Breast epithelium (tissue), 4 donors: ENCODE measurements around the gene DUS4L. TPM values are rescaled to one million over a fixed set of nuclear protein-coding genes. Genes with fewer than 3 reads are reported as not detected.

Experiments
- DNase-seq, 2 donors: peaks; one replicate each; pipeline ENCODE4 v3.0.0-alpha.2; 2019; ENCODE audit warnings: low spot score in 2 of 2
- H3K27ac ChIP-seq, 2 donors: fragments of 200-600 bp; sonication (generic) in 1 of 2; one replicate each; pipeline ENCODE4 v1.5.1; 2016 to 2019; ENCODE audit warnings: mild to moderate bottlenecking in 1 of 2
- H3K27me3 ChIP-seq, 2 donors: fragments of 200-600 bp; sonication (generic) in 1 of 2; one replicate each; pipeline versions ENCODE4 v1.5.1 to v1.6.0; 2017 to 2019; ENCODE audit warnings: control low read depth in 1 of 2, mild to moderate bottlenecking in 1 of 2
- H3K36me3 ChIP-seq: fragments of 200-600 bp; one replicate; pipeline ENCODE4 v1.5.1; 2019
- H3K4me1 ChIP-seq, 2 donors: fragments of 200-600 bp; sonication (generic); one replicate each; pipeline ENCODE4 v1.5.1; 2016 to 2019; ENCODE audit warnings: control low read depth in 1 of 2
- H3K4me3 ChIP-seq, 3 donors: fragments of 200-600 bp; sonication (generic); 1 replicate in 2 of 3; 2 replicates in 1 of 3; pipeline ENCODE4 v1.5.1; 2016 to 2019; ENCODE audit warnings: mild to moderate bottlenecking in 3 of 3, moderate library complexity in 2 of 3
- H3K9me3 ChIP-seq, 2 donors: fragments of 200-600 bp; sonication (generic) in 1 of 2; one replicate each; pipeline ENCODE4 v1.5.1; 2016 to 2019; ENCODE audit warnings: control low read depth in 1 of 2
- CTCF ChIP-seq, 3 donors: fragments of 450-650 bp; IDR thresholded peaks; one replicate each; pipeline ENCODE4 v1.5.1; 2016 to 2017; ENCODE audit warnings: antibody characterized with exemption in 3 of 3, mild to moderate bottlenecking in 3 of 3, moderate library complexity in 3 of 3
- POLR2A ChIP-seq: fragments of 450-650 bp; IDR thresholded peaks from one replicate; pipeline ENCODE4 v1.6.1; 2016; ENCODE audit warnings: antibody characterized with exemption, mild to moderate bottlenecking, moderate library complexity
- POLR2AphosphoS5 ChIP-seq, 3 donors: sonication (generic); formaldehyde crosslinking; IDR thresholded peaks; one replicate each; pipeline ENCODE4 v1.6.1; 2017; ENCODE audit warnings: antibody characterized with exemption in 3 of 3
- intact Hi-C: fragments of 100-400 bp; cut with DNase I; formaldehyde crosslinking; loops from one replicate; pipeline ENCODE4 v1.15.1; 2023; ENCODE audit warnings: low total_unique reads
- total RNA-seq, 3 donors: library from RNA; depleted of rRNA; stranded (reverse); fragments of >200 nt; gene quantifications; one replicate each; pipeline ENCODE4 v1.1.0, GENCODE V29; 2016

DUS4L gene
- total RNA-seq, 3 donors from 2014 or later, result 6.6 to 10.5 (median 9.0) TPM

GRCh38 chr7:107596881-107597581 lies 33.3 kb downstream of the DUS4L start:
- Histone ChIP-seq H3K36me3 (no peaks in the 10 kb centered on the region), H3K27ac (no peak overlapping the region), H3K4me3 (no peak overlapping the region), H3K9me3 (no peaks in the 10 kb centered on the region), H3K4me1 (no peaks in the 10 kb centered on the region), H3K27me3 (no peaks in the 10 kb centered on the region)
- no peak for DNase-seq
- intact Hi-C loops, result no loop called here
- no peak for TF ChIP-seq POLR2AphosphoS5 (IDR thresholded peaks at IDR 0.05)
- TF ChIP-seq POLR2A, result no peak
- no peak for TF ChIP-seq CTCF (IDR thresholded peaks at IDR 0.05)

GRCh38 chr7:107597582-107597916 lies 33.8 kb downstream of the DUS4L start:
- Histone ChIP-seq H3K27ac (no peak overlapping the region), H3K36me3 (no peaks in the 10 kb centered on the region), H3K27me3 (no peaks in the 10 kb centered on the region), H3K4me1 (no peaks in the 10 kb centered on the region), H3K4me3 (no peak overlapping the region), H3K9me3 (no peaks in the 10 kb centered on the region)
- intact Hi-C loops, result no loop called here
- TF ChIP-seq POLR2AphosphoS5 (IDR thresholded peaks at IDR 0.05), result no peak
- no peak for TF ChIP-seq CTCF (IDR thresholded peaks at IDR 0.05)
- TF ChIP-seq POLR2A, result no peak
- no peak for DNase-seq

GRCh38 chr7:107597953-107598352 lies 34.2 kb downstream of the DUS4L start:
- Histone ChIP-seq H3K27me3 (no peaks in the 10 kb centered on the region), H3K27ac (no peak overlapping the region), H3K36me3 (no peaks in the 10 kb centered on the region), H3K4me3 (no peak overlapping the region), H3K9me3 (no peaks in the 10 kb centered on the region), H3K4me1 (no peaks in the 10 kb centered on the region)
- intact Hi-C loops, result no loop called here
- TF ChIP-seq CTCF (IDR thresholded peaks at IDR 0.05), result no peak
- no peak for TF ChIP-seq POLR2AphosphoS5 (IDR thresholded peaks at IDR 0.05)
- TF ChIP-seq POLR2A, result no peak
- DNase-seq, result no peak

GRCh38 chr7:107599262-107599661 lies 35.5 kb downstream of the DUS4L start:
- TF ChIP-seq CTCF (IDR thresholded peaks at IDR 0.05) (no peak), POLR2AphosphoS5 (IDR thresholded peaks at IDR 0.05) (no peak), POLR2A (no peak)
- H3K36me3 ChIP-seq, result no peaks in the 10 kb centered on the region
- intact Hi-C loops, result no loop called here

GRCh38 chr7:107600816-107601215 lies 37.0 kb downstream of the DUS4L start:
- H3K4me3 ChIP-seq, result no peak overlapping the region
- DNase-seq, result no peak
- no peaks in the 10 kb centered on the region for H3K9me3 ChIP-seq
- no peak overlapping the region for H3K27ac ChIP-seq
- no peaks in the 10 kb centered on the region for H3K4me1 ChIP-seq
- TF ChIP-seq POLR2A (no peak), POLR2AphosphoS5 (IDR thresholded peaks at IDR 0.05) (no peak), CTCF (IDR thresholded peaks at IDR 0.05) (no peak)
- intact Hi-C loops, result no loop called here
- H3K27me3 ChIP-seq, result no peaks in the 10 kb centered on the region
- H3K36me3 ChIP-seq, result no peaks in the 10 kb centered on the region

More at GRCh38 chr7:107599262-107599661, 35.5 kb downstream of the DUS4L start:
- Histone ChIP-seq H3K27ac (no peak overlapping the region), H3K9me3 (no peaks in the 10 kb centered on the region), H3K4me3 (no peak overlapping the region), H3K4me1 (no peaks in the 10 kb centered on the region), H3K27me3 (no peaks in the 10 kb centered on the region)
- no peak for DNase-seq
